Neural cell (in vitro differentiated cells): Measurements from ENCODE around the gene ARHGAP35. TPM values are rescaled to one million over a fixed set of nuclear protein-coding genes. Genes with fewer than 3 reads are reported as not detected.

Experiments used
- H2AFZ ChIP-seq: fragments of 200-600, 300-800 bp; sonication (generic), shearing (Covaris generic); 2 replicates; pipeline ENCODE4 v1.6.0; 2014; ENCODE audit warnings: low read depth, mild to moderate bottlenecking, antibody characterized with exemption, low read length, moderate library complexity
- H3F3A ChIP-seq: fragments of 200-600 bp; shearing (Covaris generic); 2 replicates; pipeline ENCODE4 v1.6.1; 2016; ENCODE audit warnings: mild to moderate bottlenecking, moderate library complexity, mixed read lengths, antibody characterized with exemption, low read length; ENCODE audit not compliant: insufficient read depth, poor library complexity, severe bottlenecking
- H3K27ac ChIP-seq: fragments of 200-600, 300-800 bp; sonication (generic), shearing (Covaris generic); 2 replicates; pipeline ENCODE4 v1.5.1; 2014; ENCODE audit warnings: mild to moderate bottlenecking, low read length, moderate library complexity
- H3K27me3 ChIP-seq: fragments of 300-800, 200-600 bp; sonication (generic), shearing (Covaris generic); 2 replicates; pipeline ENCODE4 v1.6.0; 2014; ENCODE audit warnings: mild to moderate bottlenecking, low read depth, low read length, moderate library complexity; ENCODE audit not compliant: insufficient read depth
- H3K36me3 ChIP-seq: fragments of 300-800, 200-600 bp; sonication (generic), shearing (Covaris generic); 2 replicates; pipeline ENCODE4 v1.5.1; 2014; ENCODE audit warnings: mild to moderate bottlenecking, antibody characterized with exemption, low read length, moderate library complexity; ENCODE audit not compliant: insufficient read depth
- H3K4me2 ChIP-seq: fragments of 300-800, 200-600 bp; sonication (generic), shearing (Covaris generic); 2 replicates; pipeline ENCODE4 v1.6.0; 2014; ENCODE audit warnings: mild to moderate bottlenecking, low read length
- H3K4me3 ChIP-seq: fragments of 300-800, 200-600 bp; sonication (generic), shearing (Covaris generic); 2 replicates; pipeline ENCODE4 v1.5.1; 2014; ENCODE audit warnings: mild to moderate bottlenecking, low read length, moderate library complexity
- H3K79me2 ChIP-seq: fragments of 200-600 bp; shearing (Covaris generic); replicated peaks from 2 replicates; pipeline ENCODE4 v1.6.0; 2014; ENCODE audit warnings: mild to moderate bottlenecking, low read length, moderate library complexity; ENCODE audit not compliant: insufficient read depth
- H3K9ac ChIP-seq: fragments of 300-800, 200-600 bp; sonication (generic), shearing (Covaris generic); 2 replicates; pipeline ENCODE4 v1.6.1; 2016; ENCODE audit warnings: mild to moderate bottlenecking, low read length, mixed read lengths
- H3K9me2 ChIP-seq: fragments of 200-600 bp; shearing (Covaris generic); 2 replicates; pipeline ENCODE4 v1.6.1; 2016; ENCODE audit warnings: mild to moderate bottlenecking, low read length, mixed read lengths; ENCODE audit not compliant: insufficient read depth
- H3K9me3 ChIP-seq: fragments of 200-600, 300-800 bp; sonication (generic), shearing (Covaris generic); 2 replicates; pipeline ENCODE4 v1.6.1; 2016; ENCODE audit warnings: mild to moderate bottlenecking, mixed run types, low read length, moderate library complexity, mixed read lengths
- H4K20me1 ChIP-seq: fragments of 200-600 bp; shearing (Covaris generic); 2 replicates; pipeline ENCODE4 v1.6.1; 2016; ENCODE audit warnings: mild to moderate bottlenecking, mixed run types; ENCODE audit not compliant: insufficient read depth
- CTCF ChIP-seq: fragments of 450-650 bp; IDR thresholded peaks from 2 replicates; pipeline ENCODE4 v1.5.1; 2014; ENCODE audit warnings: antibody characterized with exemption, mild to moderate bottlenecking, moderate library complexity; ENCODE audit not compliant: poor library complexity, severe bottlenecking
- EP300 ChIP-seq: fragments of 450-650 bp; conservative IDR thresholded peaks from 2 replicates; pipeline ENCODE4 v1.6.1; 2014; ENCODE audit warnings: antibody characterized with exemption, mild to moderate bottlenecking, moderate library complexity; ENCODE audit not compliant: poor library complexity, severe bottlenecking
- EZH2 ChIP-seq: fragments of 200-600, 300-800 bp; shearing (Covaris generic), sonication (generic); IDR thresholded peaks from 2 replicates; pipeline ENCODE4 v1.6.1; 2014; ENCODE audit warnings: antibody characterized with exemption, low read length, borderline replicate concordance, mild to moderate bottlenecking; ENCODE audit not compliant: insufficient read depth, poor library complexity, severe bottlenecking
- MXI1 ChIP-seq: fragments of 450-650 bp; conservative IDR thresholded peaks from 2 replicates; pipeline ENCODE4 v1.6.1; 2014; ENCODE audit warnings: antibody characterized with exemption, mild to moderate bottlenecking; ENCODE audit not compliant: poor library complexity, severe bottlenecking
- POLR2AphosphoS5 ChIP-seq: IDR thresholded peaks from 2 replicates; pipeline ENCODE4 v1.6.1; 2012
- RAD21 ChIP-seq: fragments of 450-650 bp; conservative IDR thresholded peaks from 2 replicates; pipeline ENCODE4 v1.6.1; 2014; ENCODE audit warnings: antibody characterized with exemption, mild to moderate bottlenecking, moderate library complexity
- REST ChIP-seq: IDR thresholded peaks from 2 replicates; pipeline ENCODE4 v1.6.1; 2012; ENCODE audit warnings: borderline replicate concordance
- SMC3 ChIP-seq: fragments of 450-650 bp; conservative IDR thresholded peaks from 2 replicates; pipeline ENCODE4 v1.6.1; 2014; ENCODE audit warnings: antibody characterized with exemption, mild to moderate bottlenecking, moderate library complexity; ENCODE audit not compliant: poor library complexity
- TAF1 ChIP-seq: IDR thresholded peaks from 2 replicates; pipeline ENCODE4 v1.6.1; 2012; ENCODE audit warnings: low read depth
- polyA plus RNA-seq: library from polyadenylated mRNA; depleted of rRNA; stranded (reverse); fragments of >200 nt; gene quantifications from 2 replicates; pipeline ENCODE4 v1.2.3, GENCODE V29; 2014

The ARHGAP35 gene
- polyA plus RNA-seq, 1 donor from 2014 or later, result 29.5 TPM

GRCh38 chr19:46862974-46863632 lies 2.3 kb downstream of the ARHGAP35 start:
- Histone ChIP-seq H3K4me3 (peak overlapping the region; percentile 98), H3K9me3 (no peaks in the 10 kb centered on the region), H3K79me2 (peaks cover 68% of the 10 kb centered on the region), H3K4me2 (peak overlapping the region; percentile 100), H3K27ac (peak overlapping the region; percentile 86), H3K9me2 (no peaks in the 10 kb centered on the region), H3K36me3 (no peaks in the 10 kb centered on the region), H3F3A (peaks cover 5% of the 10 kb centered on the region), H4K20me1 (peaks cover 61% of the 10 kb centered on the region), H2AFZ (no peak overlapping the region), H3K9ac (peak overlapping the region; percentile 97), H3K27me3 (no peaks in the 10 kb centered on the region)
- peak; percentile 19 for TF ChIP-seq REST
- TF ChIP-seq SMC3, result no peak

- peaks cover 64% of the 10 kb centered on the region for H4K20me1 ChIP-seq
- TF ChIP-seq MXI1 (no peak), TAF1 (no peak), RAD21 (no peak), EZH2 (no peak), POLR2AphosphoS5 (no peak), CTCF (no peak), SMC3 (no peak), EP300 (no peak), REST (no peak)
Observed at GRCh38 chr19:46863818-46864629, 3.2 kb downstream of the ARHGAP35 start.

More at GRCh38 chr19:46863818-46864629, 3.2 kb downstream of the ARHGAP35 start:
- Histone ChIP-seq H3K36me3 (no peaks in the 10 kb centered on the region), H3K27ac (peak overlapping the region; percentile 86), H3K9me3 (no peaks in the 10 kb centered on the region), H3K4me3 (peak overlapping the region; percentile 98), H2AFZ (no peak overlapping the region), H3K9ac (peak overlapping the region; percentile 97), H3K4me2 (peak overlapping the region; percentile 100), H3K79me2 (peaks cover 77% of the 10 kb centered on the region), H3K27me3 (no peaks in the 10 kb centered on the region), H3F3A (peaks cover 5% of the 10 kb centered on the region), H3K9me2 (no peaks in the 10 kb centered on the region)
